GM12801 (cell line): ENCODE results near the gene BTG1.

Experiments
- TF ChIP-seq, protein P1 (sequence below): IDR thresholded peaks from one replicate; pipeline ENCODE4 v1.5.1; 2011; ENCODE audit warnings: control low read depth; ENCODE audit not compliant: insufficient read length; ENCODE audit errors: extremely low read depth

BTG1 gene

GRCh38 chr12:92114834-92115233 is 30.8 kb downstream of the BTG1 start:
- TF ChIP-seq, protein P1, sequence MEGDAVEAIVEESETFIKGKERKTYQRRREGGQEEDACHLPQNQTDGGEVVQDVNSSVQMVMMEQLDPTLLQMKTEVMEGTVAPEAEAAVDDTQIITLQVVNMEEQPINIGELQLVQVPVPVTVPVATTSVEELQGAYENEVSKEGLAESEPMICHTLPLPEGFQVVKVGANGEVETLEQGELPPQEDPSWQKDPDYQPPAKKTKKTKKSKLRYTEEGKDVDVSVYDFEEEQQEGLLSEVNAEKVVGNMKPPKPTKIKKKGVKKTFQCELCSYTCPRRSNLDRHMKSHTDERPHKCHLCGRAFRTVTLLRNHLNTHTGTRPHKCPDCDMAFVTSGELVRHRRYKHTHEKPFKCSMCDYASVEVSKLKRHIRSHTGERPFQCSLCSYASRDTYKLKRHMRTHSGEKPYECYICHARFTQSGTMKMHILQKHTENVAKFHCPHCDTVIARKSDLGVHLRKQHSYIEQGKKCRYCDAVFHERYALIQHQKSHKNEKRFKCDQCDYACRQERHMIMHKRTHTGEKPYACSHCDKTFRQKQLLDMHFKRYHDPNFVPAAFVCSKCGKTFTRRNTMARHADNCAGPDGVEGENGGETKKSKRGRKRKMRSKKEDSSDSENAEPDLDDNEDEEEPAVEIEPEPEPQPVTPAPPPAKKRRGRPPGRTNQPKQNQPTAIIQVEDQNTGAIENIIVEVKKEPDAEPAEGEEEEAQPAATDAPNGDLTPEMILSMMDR = no peak

GRCh38 chr12:92111256-92111655 is 34.4 kb downstream of the BTG1 start:
- TF ChIP-seq, protein P1 = no peak

DNA sequence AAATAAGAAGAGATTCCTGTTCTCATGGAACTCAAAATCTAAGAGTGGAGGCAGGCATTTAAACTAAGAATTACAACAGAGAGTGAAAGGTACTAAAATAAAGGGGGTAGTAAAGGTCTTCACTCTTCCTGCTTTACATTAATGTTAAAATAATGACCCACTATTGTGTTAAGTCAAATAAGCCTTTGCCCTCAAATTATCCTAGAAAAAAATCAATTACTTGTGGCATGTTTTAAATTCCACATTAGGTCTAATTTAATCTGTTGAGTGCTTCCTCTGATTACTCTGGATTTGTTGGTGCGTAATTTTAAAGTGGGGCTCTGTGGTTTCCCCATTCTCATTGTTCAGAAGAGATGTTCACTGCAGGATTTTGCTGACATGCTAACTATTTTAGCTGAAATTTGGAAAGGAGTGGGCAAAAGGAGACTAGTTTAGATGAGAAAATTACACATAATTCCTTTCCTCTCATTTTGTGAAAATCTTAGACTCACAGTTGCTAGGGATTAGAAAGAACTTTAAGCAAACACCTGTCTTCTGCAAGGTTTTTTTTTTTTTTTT is 35.5 kb downstream of the BTG1 start:
- TF ChIP-seq, protein P1 = no peak

- TF ChIP-seq, protein P1 = no peak
Measured at GRCh38 chr12:92109613-92110012, 36.0 kb downstream of the BTG1 start.

- TF ChIP-seq, protein P1 = no peak
Measured at GRCh38 chr12:92108651-92109050, 37.0 kb downstream of the BTG1 start.

GRCh38 chr12:92107621-92108131 is 38.0 kb downstream of the BTG1 start:
- TF ChIP-seq, protein P1 = no peak

DNA sequence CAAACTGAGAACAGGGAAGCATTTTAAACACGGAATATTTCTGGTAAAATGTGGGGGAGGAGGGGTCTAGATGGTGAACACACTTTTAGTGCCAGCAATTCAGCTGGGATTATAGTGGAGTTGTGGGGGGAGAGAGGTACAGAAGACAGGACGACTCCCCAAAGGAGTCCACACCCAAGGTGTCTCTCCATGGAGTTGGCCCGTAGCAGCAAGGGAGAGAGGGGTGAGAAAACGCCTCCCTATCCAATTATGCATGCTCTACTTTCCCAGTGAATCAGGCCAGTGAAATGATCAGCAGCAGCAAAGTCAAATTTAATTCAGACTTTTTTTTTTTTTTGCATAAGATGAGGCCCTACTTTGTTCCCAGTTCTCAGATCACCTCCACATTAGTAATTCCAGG is 38.6 kb downstream of the BTG1 start:
- TF ChIP-seq, protein P1 = no peak

- TF ChIP-seq, protein P1 = no peak
Measured at GRCh38 chr12:92105676-92106075, 40.0 kb downstream of the BTG1 start.
